OCI-M1 (cell line): ENCODE results near the gene PRICKLE3.
"Not testable (repeated sequence)": the region's sequence is repeated elsewhere in the genome, so short reads cannot be mapped to it uniquely, and the experiment has no call there.

Experiments used
- DNase-seq: peaks from one replicate; lab custom pipeline; 2025; lab: John Stamatoyannopoulos, UW

The PRICKLE3 gene

GRCh38 chrX:49178537-49178936 is 7.6 kb downstream of the PRICKLE3 start:
- no peak for DNase-seq

GRCh38 chrX:49177873-49178480 is 8.2 kb downstream of the PRICKLE3 start:
- DNase-seq = no peak

DNA sequence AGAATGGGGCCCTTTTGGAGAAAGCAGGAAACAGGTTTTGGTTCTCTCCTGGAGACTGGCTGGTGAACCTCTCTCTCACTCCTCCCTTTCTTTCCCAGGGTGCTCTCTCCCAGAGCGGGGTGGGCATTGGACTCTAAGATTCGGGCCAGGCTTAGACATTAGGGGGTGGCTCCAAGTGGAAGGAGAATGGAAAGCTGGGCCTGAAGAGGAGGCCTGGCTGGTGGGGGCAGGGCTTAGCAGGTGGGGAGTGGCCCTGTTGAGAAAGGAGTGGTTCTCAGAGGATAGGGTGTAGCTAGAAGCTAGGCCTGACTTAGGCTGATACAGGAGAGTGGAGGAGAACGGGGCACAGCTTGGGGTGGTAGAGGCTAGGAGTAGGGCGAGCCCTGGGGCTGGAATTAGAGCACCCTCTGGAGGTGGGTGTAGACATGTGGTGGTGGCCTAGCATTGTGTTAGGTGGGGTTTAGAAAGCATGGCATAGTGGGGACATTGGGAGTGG is 8.8 kb downstream of the PRICKLE3 start:
- DNase-seq = peak; percentile 74

GRCh38 chrX:49176421-49177326 is 9.5 kb downstream of the PRICKLE3 start:
- DNase-seq = peak; percentile 43

DNA sequence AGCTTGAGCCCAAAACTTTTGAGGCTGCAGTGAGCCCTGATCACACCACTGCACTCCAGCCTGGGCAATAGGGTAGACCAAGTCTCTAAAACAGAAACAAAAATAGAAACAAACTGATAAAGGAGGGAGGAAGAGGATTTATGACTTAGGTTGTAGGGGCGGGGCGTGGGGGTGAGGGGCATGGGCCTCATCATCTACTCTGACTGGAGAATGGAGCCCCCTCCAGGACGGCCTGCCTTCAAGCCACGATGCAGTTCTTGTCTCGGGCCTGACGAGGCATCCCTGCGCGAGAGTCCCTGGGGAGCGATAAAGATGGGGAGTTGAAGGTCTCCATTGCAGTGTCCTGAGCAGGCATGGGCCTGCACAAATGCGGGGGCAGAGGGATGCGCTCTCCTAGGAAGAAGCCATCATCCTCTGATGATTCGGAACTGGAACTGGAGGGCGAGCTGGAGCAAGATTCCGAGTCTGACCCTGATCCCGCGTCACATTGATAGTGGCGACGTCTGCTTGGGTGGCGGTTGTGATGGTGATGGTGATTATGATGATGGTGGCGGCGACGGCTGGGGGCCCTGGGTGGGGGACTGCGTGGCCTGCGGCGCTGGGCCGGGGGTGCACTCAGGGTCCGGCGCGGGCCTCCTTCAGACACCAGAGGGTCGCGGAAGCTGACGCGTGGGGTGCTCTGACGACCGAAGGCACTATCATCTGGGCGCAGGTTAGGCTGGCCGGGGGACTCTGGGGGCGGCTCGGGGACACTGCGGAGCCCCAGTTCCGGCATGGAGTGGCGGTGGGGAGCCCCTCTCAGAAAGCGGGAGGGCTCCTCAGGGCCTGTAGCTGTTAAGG is 10.5 kb downstream of the PRICKLE3 start:
- no peak for DNase-seq

DNA sequence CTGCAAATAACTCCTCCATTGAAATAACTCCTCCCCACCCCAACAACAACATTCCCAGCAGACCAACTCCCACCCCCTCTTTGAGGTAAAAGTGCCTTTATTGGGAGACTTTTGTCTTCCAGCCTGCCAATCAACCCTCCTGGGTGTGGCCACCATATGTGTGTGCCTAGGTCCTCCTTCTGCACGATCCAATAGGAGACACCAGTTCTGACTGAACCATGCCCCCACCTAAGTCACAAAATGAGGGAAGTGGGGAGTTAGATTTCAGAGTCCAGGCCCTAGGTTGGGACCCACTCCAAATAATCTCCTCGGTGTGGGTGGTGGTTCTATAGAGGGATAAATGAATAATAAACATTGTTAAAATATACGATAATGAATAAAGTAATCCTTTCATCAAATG is 11.4 kb downstream of the PRICKLE3 start:
- no peak for DNase-seq

DNA sequence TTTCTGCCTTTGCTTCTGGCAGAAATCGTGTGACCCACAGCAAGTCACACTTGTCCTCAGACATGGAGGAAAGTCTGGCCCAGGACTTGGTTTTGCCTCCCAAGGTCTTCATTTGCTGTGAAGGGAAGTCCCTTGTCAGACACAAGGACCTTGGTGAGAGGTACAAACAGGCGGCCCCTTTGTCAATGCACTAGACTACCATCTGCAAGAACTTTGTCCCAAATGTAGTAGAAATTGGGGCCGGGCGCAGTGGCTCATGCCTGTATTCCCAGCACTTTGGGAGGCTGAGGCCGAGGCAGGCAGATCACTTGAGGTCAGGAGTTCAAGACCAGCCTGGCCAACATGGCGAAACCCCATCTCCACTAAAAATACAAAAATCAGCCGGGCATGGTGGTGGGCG is 12.6 kb downstream of the PRICKLE3 start:
- DNase-seq = not testable (repeated sequence)

GRCh38 chrX:49172280-49172780 is 13.8 kb downstream of the PRICKLE3 start:
- DNase-seq = peak; percentile 72

DNA sequence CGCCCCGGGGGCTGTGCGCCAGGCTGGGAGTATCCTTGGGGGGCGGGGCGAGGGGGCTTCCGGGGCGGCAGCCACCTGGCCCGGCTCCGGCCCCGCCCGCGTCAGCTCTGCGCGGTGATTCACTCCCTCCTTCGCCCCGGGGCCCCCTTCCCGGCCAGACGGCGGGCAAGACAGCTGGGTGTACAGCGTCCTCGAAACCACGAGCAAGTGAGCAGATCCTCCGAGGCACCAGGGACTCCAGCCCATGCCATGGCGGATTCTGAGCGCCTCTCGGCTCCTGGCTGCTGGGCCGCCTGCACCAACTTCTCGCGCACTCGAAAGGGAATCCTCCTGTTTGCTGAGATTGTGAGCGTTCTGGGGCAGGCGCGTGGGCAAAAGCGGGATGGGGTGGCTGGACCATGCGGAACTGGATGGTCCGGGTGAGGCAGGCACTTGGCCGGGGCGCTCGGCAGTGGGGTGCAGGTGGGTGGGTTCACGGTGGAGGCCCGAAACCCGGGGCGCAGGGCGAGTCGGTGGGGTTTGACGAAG is 14.4 kb downstream of the PRICKLE3 start, which contains the start of gene PLP2:
Gene PLP2, plus strand, starts transcription at position 147 of the 528 bp plus-strand sequence. Its CDS starts 103 bp downstream, at position 250.
- DNase-seq = no peak

DNA sequence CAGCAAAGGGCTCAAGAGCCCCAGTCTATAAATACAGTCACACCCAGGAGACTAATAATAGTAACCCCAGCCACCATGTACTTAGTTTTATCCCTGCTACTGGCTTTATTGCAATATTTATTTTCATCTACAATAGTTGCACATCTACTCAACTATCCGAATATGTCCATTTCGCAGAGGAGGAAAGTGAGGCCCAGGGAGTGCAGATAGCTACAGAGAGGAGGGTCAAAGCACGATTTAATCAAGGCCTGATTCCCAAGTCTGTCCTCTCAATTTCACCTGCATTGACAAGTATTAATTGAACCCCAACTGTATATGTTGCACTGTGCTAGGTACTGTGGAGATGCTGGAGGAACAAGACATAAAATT is 18.4 kb downstream of the PRICKLE3 start:
- no peak for DNase-seq

DNA sequence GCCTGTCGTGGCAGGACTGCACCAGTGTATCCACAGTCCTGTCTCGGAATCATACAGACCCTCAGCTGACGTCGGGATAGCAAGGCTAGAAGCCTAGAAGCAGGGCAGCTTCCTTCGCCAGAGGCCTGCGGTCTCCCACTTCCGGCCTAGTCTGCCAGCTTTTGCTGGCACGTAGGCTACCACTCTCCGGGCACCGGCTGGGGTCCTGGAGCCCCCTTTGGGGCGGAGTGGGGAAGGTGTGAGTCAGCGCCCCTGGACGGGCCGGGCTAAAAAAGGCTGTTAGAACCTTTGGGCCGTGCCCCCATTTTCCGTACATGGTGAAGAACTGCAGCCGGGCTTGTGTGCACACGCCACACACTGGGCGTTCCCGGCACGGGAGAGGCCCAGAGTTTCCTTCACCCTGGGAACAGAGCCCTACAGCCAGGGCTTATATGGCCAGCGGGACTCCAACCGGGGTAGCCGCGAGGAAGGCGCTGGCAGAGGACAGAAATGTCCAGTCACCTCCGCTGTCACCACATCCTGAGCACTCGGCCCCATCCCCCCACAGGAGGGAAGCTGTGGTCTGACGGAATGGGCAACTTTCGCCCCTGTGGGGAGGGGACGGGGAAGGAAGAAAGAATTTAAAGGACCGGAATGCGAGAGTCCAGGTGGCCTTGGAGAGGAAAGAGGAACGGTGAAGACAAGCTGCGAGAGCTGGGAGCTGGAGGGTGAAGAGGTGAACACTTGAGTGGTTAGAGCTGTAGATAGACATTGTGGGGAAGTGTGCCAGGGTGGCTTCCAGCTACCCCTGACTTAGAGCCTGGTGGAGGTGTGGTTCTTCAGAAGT is 19.0 kb downstream of the PRICKLE3 start:
- DNase-seq = peak; percentile 92

DNA sequence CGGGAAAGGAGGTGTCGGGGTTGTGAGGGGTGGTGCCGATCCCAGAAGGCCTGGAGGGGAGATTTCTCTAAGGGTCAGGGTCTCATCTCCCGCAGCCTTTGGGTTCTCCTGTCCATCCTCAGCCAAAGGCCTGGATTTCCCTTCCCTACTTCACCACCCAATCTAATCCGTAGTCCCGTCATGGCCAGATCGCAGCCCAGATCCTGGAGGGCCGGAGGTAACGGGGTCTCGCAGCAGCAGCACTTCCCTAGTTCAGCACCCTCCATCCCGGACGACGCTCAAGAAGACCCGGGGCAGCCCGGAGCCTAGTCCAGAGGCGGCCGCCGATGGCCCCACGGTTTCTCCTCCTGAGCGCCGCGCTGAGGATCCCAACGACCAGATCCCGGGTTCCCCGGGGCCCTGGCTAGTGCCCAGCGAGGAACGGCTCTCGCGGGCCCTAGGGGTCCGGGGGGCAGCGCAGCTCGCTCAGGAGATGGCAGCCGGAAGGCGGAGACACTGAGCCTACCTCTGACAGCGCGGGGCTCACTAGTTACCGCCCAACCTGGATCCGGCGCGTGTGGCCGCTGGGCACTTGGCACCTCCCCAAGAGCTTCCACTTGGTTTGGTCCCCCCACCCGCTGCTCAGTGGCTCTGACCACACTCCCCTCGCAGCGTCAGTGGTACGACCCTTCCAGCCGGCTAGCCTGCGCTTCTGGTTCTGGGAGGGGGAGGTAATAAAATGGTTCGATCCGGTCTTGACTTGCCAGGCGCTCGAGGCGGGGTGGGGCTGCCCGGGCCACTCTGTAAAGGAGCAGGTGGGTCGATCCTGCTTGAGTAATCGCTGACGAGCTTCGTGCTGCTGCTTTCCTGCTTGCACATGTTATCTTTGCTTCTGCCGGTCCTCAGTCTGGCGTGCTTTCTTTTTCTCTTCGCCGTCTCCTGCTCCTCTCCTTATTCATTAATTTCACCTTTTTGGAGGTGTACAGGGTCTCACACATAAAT is 20.0 kb downstream of the PRICKLE3 start:
- DNase-seq = peak; percentile 97

DNA sequence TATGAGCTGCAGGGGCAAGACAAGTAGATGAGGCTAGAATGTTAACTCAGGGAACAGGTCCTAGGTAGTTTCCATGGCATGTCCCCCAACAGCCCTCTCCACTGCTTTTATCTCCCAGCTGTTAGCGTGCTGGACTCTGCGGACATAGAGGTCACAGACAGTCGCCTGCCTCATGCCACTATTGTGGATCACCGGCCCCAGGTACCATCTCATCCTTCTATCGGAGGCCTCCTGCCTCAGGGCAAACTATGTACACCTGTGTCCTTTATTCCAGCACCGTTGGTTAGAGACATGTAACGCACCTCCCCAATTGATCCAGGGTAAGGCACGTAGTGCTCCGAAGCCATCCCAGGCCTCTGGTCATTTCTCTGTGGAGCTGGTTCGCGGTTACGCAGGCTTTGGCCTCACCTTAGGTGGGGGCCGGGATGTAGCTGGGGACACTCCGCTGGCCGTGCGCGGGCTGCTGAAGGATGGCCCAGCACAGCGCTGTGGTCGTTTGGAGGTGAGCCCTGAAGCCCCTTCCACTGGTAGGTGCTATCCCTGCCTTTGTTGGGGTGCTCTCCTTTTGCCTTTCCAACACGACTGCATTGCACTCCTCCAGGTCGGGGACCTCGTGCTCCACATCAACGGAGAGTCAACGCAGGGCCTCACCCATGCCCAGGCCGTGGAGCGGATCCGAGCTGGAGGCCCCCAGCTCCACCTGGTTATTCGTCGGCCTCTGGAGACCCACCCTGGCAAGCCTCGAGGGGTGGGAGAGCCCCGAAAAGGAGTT is 21.4 kb downstream of the PRICKLE3 start:
- DNase-seq = no peak

DNA sequence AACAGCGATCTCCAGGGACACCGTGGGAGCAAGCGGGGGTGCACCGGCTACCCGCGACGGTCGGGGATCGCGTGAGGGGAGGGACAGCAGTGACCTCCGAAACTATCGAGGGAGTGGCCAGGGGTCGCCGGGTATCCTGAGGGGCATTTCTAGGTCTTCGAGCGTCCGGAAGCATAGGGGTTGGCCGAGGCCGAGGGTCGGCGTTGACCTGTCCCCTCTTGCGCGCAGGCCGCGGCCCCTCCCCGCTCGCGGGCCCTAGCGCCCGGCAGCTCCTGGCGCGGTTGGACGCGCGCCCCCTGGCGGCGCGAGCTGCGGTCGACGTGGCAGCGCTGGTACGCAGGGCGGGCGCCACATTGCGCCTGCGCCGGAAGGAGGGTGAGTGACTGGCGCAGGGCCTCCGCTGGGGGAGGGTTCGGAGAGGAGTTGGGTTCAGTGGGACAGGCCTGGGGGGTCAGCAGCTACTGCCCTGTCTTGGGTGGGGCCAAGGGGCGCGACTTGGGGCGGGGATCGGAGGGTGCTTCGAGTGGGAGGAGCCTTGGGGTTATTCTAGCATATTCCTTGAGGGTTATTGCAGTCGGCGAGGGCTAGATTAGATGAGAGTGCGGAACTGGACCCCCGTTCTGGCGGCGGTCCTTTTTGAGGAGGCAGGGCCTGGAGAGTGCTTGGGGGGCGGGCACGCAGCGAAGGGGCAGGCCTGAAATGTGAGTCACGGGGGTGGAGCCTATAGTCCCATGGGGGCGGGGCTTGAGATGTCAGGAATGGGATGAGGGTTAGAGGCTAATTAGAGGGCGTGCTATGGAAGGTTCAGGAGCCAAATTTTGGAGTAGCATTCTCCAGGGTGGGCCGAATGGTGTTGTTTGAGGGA is 22.4 kb downstream of the PRICKLE3 start:
- DNase-seq = peak; percentile 99

DNA sequence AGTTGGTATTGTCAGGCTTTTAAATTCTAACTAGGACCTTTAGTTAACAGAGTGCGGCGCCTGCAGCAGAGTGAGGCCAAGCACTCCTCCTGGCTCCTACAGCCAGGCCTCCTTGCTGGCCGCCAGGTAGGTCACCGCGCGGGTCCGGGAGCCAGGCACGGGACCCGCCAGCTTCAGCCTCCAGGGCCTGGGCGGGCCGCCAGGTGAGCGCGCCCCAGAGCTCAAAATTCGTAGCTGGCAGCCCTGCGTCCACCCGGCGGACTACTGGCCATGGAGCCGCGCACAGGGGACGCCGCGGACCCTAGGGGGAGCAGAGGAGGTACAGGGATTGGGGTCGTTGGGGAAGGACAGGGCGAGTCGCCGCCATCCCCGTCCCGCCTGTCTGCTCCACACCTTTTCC is 23.6 kb downstream of the PRICKLE3 start, which contains the start of gene MAGIX:
Gene MAGIX, plus strand, starts transcription at position 139 of the 400 bp plus-strand sequence. Its CDS starts 132 bp downstream, at position 271.
- DNase-seq = no peak

GRCh38 chrX:49161632-49162031 is 24.5 kb downstream of the PRICKLE3 start:
- DNase-seq = no peak

DNA sequence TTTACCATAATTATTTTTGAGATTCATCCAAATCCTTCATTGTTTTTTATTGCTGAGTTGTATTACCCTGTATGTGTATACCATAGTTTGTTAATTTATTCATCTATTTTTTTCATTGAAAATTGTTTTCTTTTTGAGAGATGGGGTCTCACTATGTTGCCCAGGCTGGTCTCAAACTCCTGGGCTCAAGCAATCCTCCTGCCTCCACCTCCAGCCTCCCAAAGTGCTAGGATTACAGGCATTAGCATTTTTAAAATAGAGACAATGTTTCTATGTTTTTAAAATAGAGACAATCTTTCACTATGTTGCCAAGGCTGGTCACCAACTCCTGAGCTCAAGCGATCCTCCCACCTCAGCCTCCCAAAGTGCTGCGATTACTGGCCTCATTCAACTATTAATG is 25.3 kb downstream of the PRICKLE3 start:
- DNase-seq = no peak

DNA sequence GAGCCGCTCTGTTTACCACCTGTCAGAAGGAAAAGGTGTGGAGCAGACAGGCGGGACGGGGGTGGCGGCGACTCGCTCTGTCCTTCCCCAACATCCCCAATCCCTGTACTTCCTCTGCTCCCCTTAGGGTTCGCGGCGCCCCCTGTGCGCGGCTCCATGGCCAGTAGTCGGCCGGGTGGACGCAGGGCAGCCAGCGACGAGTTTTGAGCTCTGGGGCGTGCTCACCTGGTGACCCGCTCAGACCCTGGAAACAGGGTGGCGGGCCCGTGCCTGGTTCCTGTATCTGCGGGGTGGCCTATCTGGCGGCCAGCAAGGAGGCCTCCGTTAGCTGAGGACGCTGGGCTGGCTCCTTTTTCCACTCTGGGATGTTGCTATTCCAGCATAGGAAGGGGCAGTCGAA is 29.0 kb downstream of the PRICKLE3 start:
- DNase-seq = no peak
